H1 (cell line): ENCODE data around the gene CCDC73. TPM values are rescaled to one million over a fixed set of nuclear protein-coding genes. Genes with fewer than 3 reads are reported as not detected.

Source experiments
- ASH2L ChIP-seq: fragments of 200-600, 300-600 bp; sonication (generic); IDR thresholded peaks from one replicate; pipeline ENCODE4 v1.7.1; 2017; ENCODE audit warnings: low read length
- CHD2 ChIP-seq: IDR thresholded peaks from 2 replicates; pipeline ENCODE4 v1.6.1; 2012; ENCODE audit warnings: low read length, improper control_type of control experiment
- CHD7 ChIP-seq: fragments of 300-600 bp; sonication (generic); IDR thresholded peaks from 2 replicates; pipeline ENCODE4 v1.7.1; 2012; ENCODE audit warnings: low read length, moderate library complexity, mild to moderate bottlenecking, inconsistent platforms; ENCODE audit not compliant: insufficient replicate concordance
- EZH2 ChIP-seq: fragments of 200-600 bp; sonication (generic); IDR thresholded peaks from 2 replicates; pipeline ENCODE4 v1.7.1; 2012; ENCODE audit warnings: low read depth, mild to moderate bottlenecking, moderate library complexity, low read length, inconsistent platforms; ENCODE audit not compliant: severe bottlenecking
- HDAC6 ChIP-seq: IDR thresholded peaks from one replicate; pipeline ENCODE4 v1.7.1; 2012; ENCODE audit warnings: low read depth, mild to moderate bottlenecking, inconsistent platforms, low read length, moderate library complexity
- KDM5A ChIP-seq: fragments of 200-600 bp; IDR thresholded peaks from 2 replicates; pipeline ENCODE4 v1.7.1; 2012; ENCODE audit warnings: mild to moderate bottlenecking, low read length, inconsistent platforms, mixed read lengths
- NRF1 ChIP-seq: IDR thresholded peaks from 2 replicates; pipeline ENCODE4 v1.6.1; 2011; ENCODE audit warnings: mild to moderate bottlenecking, low read depth, low read length, improper control_type of control experiment
- POU5F1 ChIP-seq: IDR thresholded peaks from 2 replicates; pipeline ENCODE4 v1.6.1; 2011; ENCODE audit warnings: low read depth, mild to moderate bottlenecking, low read length, moderate library complexity
- polyA plus RNA-seq, 7 experiments: library from polyadenylated mRNA; depleted of rRNA in 3 of 7; stranded (reverse) in 5 of 7; unstranded in 2 of 7; fragments of >200 nt in 5 of 7; fragments of 200-250 nt in 2 of 7; gene quantifications; 1 replicate in 5 of 7; 2 replicates in 1 of 7; 4 replicates in 1 of 7; pipeline versions ENCODE4 v1.2.1 to v1.2.3, GENCODE V29; 2011 to 2013; ENCODE audit warnings: missing spikeins in 2 of 7, mixed read lengths in 2 of 7
- total RNA-seq: library from RNA; stranded (reverse); fragmentation: NEBNext Ultra II Directional; extraction: Animal tissue kit (Norgen Biotek cat#: 25700); gene quantifications from 2 replicates; pipeline ENCODE4 v1.2.1, GENCODE V29; 2021

CCDC73 gene
- total and polyA plus RNA-seq, 2 of the 8 experiments (the other 6 are each of a cell fraction or from before 2014, with no cell fraction given), result not detected

- TF ChIP-seq CHD7, result no peak
- TF ChIP-seq EZH2, result no peak
- TF ChIP-seq CHD2, result no peak
- TF ChIP-seq KDM5A, result no peak
- no peak for TF ChIP-seq ASH2L
- no peak for TF ChIP-seq NRF1
- TF ChIP-seq POU5F1, result no peak
- no peak for TF ChIP-seq HDAC6
Measured at GRCh38 chr11:32786811-32787210, 7.7 kb downstream of the CCDC73 start (continued).
